Activated CD4-positive, alpha-beta T cell treated with anti-CD3 and anti-CD28 coated beads for 1 hour (primary cell): ENCODE measurements around the gene IFIH1.
A peak's percentile ranks its signal among the peaks of the same experiment; 100 is the strongest.

ENCODE experiments used
- DNase-seq: peaks from one replicate; pipeline ENCODE4 v3.0.0-alpha.2; 2020

IFIH1 gene

GRCh38 chr2:162318328-162319180 is at the start of gene IFIH1:
Gene IFIH1 (minus strand): TSS chr2:162318684. CDS start chr2:162318307, 377 bp downstream.
- peak; percentile 65 for DNase-seq

- DNase-seq = no peak
Observed at GRCh38 chr2:162365392-162365791, 46.9 kb upstream of the IFIH1 start.

- no peak for DNase-seq
Observed at GRCh38 chr2:162344617-162344950, 26.1 kb upstream of the IFIH1 start.

- DNase-seq = peak; percentile 94
Observed at GRCh38 chr2:162343824-162344616, 25.5 kb upstream of the IFIH1 start, which contains the start of gene GCA. Gene GCA (plus strand): TSS chr2:162344132. CDS start chr2:162344249, 117 bp downstream.

GRCh38 chr2:162343492-162343823 is 25.0 kb upstream of the IFIH1 start:
- no peak for DNase-seq

- DNase-seq = no peak
Observed at GRCh38 chr2:162342841-162343240, 24.4 kb upstream of the IFIH1 start.

- no peak for DNase-seq
Observed at GRCh38 chr2:162342321-162342720, 23.8 kb upstream of the IFIH1 start.

- no peak for DNase-seq
Observed at GRCh38 chr2:162340822-162341221, 22.3 kb upstream of the IFIH1 start.

GRCh38 chr2:162337868-162338267 is 19.4 kb upstream of the IFIH1 start:
- no peak for DNase-seq

GRCh38 chr2:162333968-162334367 is 15.5 kb upstream of the IFIH1 start:
- DNase-seq = no peak

GRCh38 chr2:162330881-162331280 is 12.4 kb upstream of the IFIH1 start:
- no peak for DNase-seq

GRCh38 chr2:162328424-162329157 is 10.1 kb upstream of the IFIH1 start:
- DNase-seq = no peak

GRCh38 chr2:162327806-162328205 is 9.3 kb upstream of the IFIH1 start:
- DNase-seq = no peak

GRCh38 chr2:162327134-162327769 is 8.8 kb upstream of the IFIH1 start:
- DNase-seq = no peak

- DNase-seq = no peak
Observed at GRCh38 chr2:162324953-162325352, 6.5 kb upstream of the IFIH1 start.

- no peak for DNase-seq
Observed at GRCh38 chr2:162320864-162321517, 2.5 kb upstream of the IFIH1 start.

GRCh38 chr2:162317861-162318327 is 590 bp downstream of the IFIH1 start:
- peak; percentile 28 for DNase-seq

- DNase-seq = no peak
Observed at GRCh38 chr2:162317058-162317742, 1.3 kb downstream of the IFIH1 start.

GRCh38 chr2:162316590-162316989 is 1.9 kb downstream of the IFIH1 start:
- no peak for DNase-seq

GRCh38 chr2:162315938-162316337 is 2.5 kb downstream of the IFIH1 start:
- DNase-seq = no peak

GRCh38 chr2:162312853-162313252 is 5.6 kb downstream of the IFIH1 start:
- DNase-seq = no peak
